ENCODE measurements around the gene GPR78.

Gene GPR78

GRCh38 chr4:8559011-8559410 lies 21.2 kb upstream of the GPR78 start:
- Histone ChIP-seq H3K4ac (ENCODE audit: low read depth in 1 of 2, low read length in 2 of 2) (no peak overlapping the region), H3K23ac (ENCODE audit: low read length in 2 of 2) (no peak overlapping the region), H3K36me3 (ENCODE audit: control insufficient read depth in 1 of 2, insufficient read depth in 2 of 2, low read depth in 1 of 2, low read length in 2 of 2) (no peaks in the 10 kb centered on the region), H3K79me1 (replicated peaks; ENCODE audit: low read length, poor library complexity, severe bottlenecking) (no peaks in the 10 kb centered on the region), H3K9ac (ENCODE audit: low read length) (no peak overlapping the region), H3K4me2 (ENCODE audit: low read length, poor library complexity, severe bottlenecking) (no peak overlapping the region), H3K14ac (ENCODE audit: low read length in 2 of 2) (no peak overlapping the region), H2BK15ac (ENCODE audit: low read depth, poor library complexity, severe bottlenecking) (no peak overlapping the region), H4K8ac (ENCODE audit: low read length) (no peak overlapping the region), H3K4me3 (ENCODE audit: insufficient read depth in 1 of 2, low read depth in 1 of 2, low read length in 2 of 2) (no peak overlapping the region), H3K9me3 (ENCODE audit: control insufficient read depth, low read length) (no peaks in the 10 kb centered on the region), H4K91ac (ENCODE audit: low read length) (no peak overlapping the region), H3K27ac (ENCODE audit: low read length, poor library complexity, severe bottlenecking) (no peak overlapping the region), H3K4me1 (ENCODE audit: control insufficient read depth, insufficient read depth, low read depth, low read length) (peaks cover 17% of the 10 kb centered on the region), H2AK5ac (ENCODE audit: low read length, severe bottlenecking) (no peak overlapping the region), H2BK12ac (ENCODE audit: low read length in 2 of 2) (no peak overlapping the region), H2AFZ (ENCODE audit: low read depth, low read length) (no peak overlapping the region), H3K27me3 (ENCODE audit: control insufficient read depth in 1 of 2, insufficient read depth in 1 of 2, low read length in 2 of 2) (peaks cover 3 to 11% of the 10 kb centered on the region in 2 experiments), H2BK120ac (ENCODE audit: low read depth, low read length) (no peak overlapping the region), H3K18ac (ENCODE audit: low read depth in 1 of 2, low read length in 2 of 2) (no peak overlapping the region), H2BK5ac (ENCODE audit: low read depth, low read length, poor library complexity, severe bottlenecking) (no peak overlapping the region)
- 88% methylated on average over 11 of the region's 11 CpGs for WGBS
- DNase-seq: no peak

- Histone ChIP-seq H3K9ac (ENCODE audit: low read length) (no peak overlapping the region), H3K9me3 (ENCODE audit: control insufficient read depth, low read length) (no peaks in the 10 kb centered on the region), H3K27ac (ENCODE audit: low read length, poor library complexity, severe bottlenecking) (no peak overlapping the region), H2AFZ (ENCODE audit: low read depth, low read length) (no peak overlapping the region), H2BK5ac (ENCODE audit: low read depth, low read length, poor library complexity, severe bottlenecking) (no peak overlapping the region), H3K14ac (ENCODE audit: low read length in 2 of 2) (no peak overlapping the region), H3K4me2 (ENCODE audit: low read length, poor library complexity, severe bottlenecking) (no peak overlapping the region), H3K4ac (ENCODE audit: low read depth in 1 of 2, low read length in 2 of 2) (no peak overlapping the region), H2BK12ac (ENCODE audit: low read length in 2 of 2) (no peak overlapping the region), H2BK15ac (ENCODE audit: low read depth, poor library complexity, severe bottlenecking) (no peak overlapping the region), H3K79me1 (replicated peaks; ENCODE audit: low read length, poor library complexity, severe bottlenecking) (no peaks in the 10 kb centered on the region), H3K4me1 (ENCODE audit: control insufficient read depth, insufficient read depth, low read depth, low read length) (peaks cover 17% of the 10 kb centered on the region), H2AK5ac (ENCODE audit: low read length, severe bottlenecking) (no peak overlapping the region), H3K36me3 (ENCODE audit: control insufficient read depth in 1 of 2, insufficient read depth in 2 of 2, low read depth in 1 of 2, low read length in 2 of 2) (no peaks in the 10 kb centered on the region), H3K27me3 (ENCODE audit: control insufficient read depth in 1 of 2, insufficient read depth in 1 of 2, low read length in 2 of 2) (peaks cover 0 to 11% of the 10 kb centered on the region in 2 experiments), H3K23ac (ENCODE audit: low read length in 2 of 2) (no peak overlapping the region), H3K18ac (ENCODE audit: low read depth in 1 of 2, low read length in 2 of 2) (no peak overlapping the region), H4K8ac (ENCODE audit: low read length) (no peak overlapping the region), H4K91ac (ENCODE audit: low read length) (no peak overlapping the region), H3K4me3 (ENCODE audit: insufficient read depth in 1 of 2, low read depth in 1 of 2, low read length in 2 of 2) (no peak overlapping the region), H2BK120ac (ENCODE audit: low read depth, low read length) (no peak overlapping the region)
- 80% methylated on average over 12 of the region's 12 CpGs for WGBS
- no peak for DNase-seq
These were observed 20.5 kb upstream of the GPR78 start for GRCh38 chr4:8559524-8560264.

GRCh38 chr4:8560265-8561047 lies 19.7 kb upstream of the GPR78 start:
- Histone ChIP-seq H3K36me3 (ENCODE audit: control insufficient read depth in 1 of 2, insufficient read depth in 2 of 2, low read depth in 1 of 2, low read length in 2 of 2) (no peaks in the 10 kb centered on the region), H3K4me3 (ENCODE audit: insufficient read depth in 1 of 2, low read depth in 1 of 2, low read length in 2 of 2) (no peak overlapping the region), H3K4me2 (ENCODE audit: low read length, poor library complexity, severe bottlenecking) (no peak overlapping the region), H3K4ac (ENCODE audit: low read depth in 1 of 2, low read length in 2 of 2) (no peak overlapping the region), H2BK5ac (ENCODE audit: low read depth, low read length, poor library complexity, severe bottlenecking) (no peak overlapping the region), H3K23ac (ENCODE audit: low read length in 2 of 2) (no peak overlapping the region), H2AK5ac (ENCODE audit: low read length, severe bottlenecking) (no peak overlapping the region), H3K79me1 (replicated peaks; ENCODE audit: low read length, poor library complexity, severe bottlenecking) (no peaks in the 10 kb centered on the region), H4K8ac (ENCODE audit: low read length) (no peak overlapping the region), H3K9me3 (ENCODE audit: control insufficient read depth, low read length) (no peaks in the 10 kb centered on the region), H3K9ac (ENCODE audit: low read length) (no peak overlapping the region), H4K91ac (ENCODE audit: low read length) (no peak overlapping the region), H2BK15ac (ENCODE audit: low read depth, poor library complexity, severe bottlenecking) (no peak overlapping the region), H3K27ac (ENCODE audit: low read length, poor library complexity, severe bottlenecking) (no peak overlapping the region), H2BK120ac (ENCODE audit: low read depth, low read length) (no peak overlapping the region), H3K18ac (ENCODE audit: low read depth in 1 of 2, low read length in 2 of 2) (no peak overlapping the region), H3K14ac (ENCODE audit: low read length in 2 of 2) (no peak overlapping the region), H3K27me3 (ENCODE audit: control insufficient read depth in 1 of 2, insufficient read depth in 1 of 2, low read length in 2 of 2) (peaks cover 0 to 11% of the 10 kb centered on the region in 2 experiments), H3K4me1 (ENCODE audit: control insufficient read depth, insufficient read depth, low read depth, low read length) (peaks cover 17% of the 10 kb centered on the region), H2AFZ (ENCODE audit: low read depth, low read length) (no peak overlapping the region), H2BK12ac (ENCODE audit: low read length in 2 of 2) (no peak overlapping the region)
- no peak for DNase-seq
- 63% methylated on average over 15 of the region's 16 CpGs for WGBS

GRCh38 chr4:8564595-8564994 lies 15.6 kb upstream of the GPR78 start:
- Histone ChIP-seq H3K14ac (ENCODE audit: low read length in 2 of 2) (no peak overlapping the region), H2BK5ac (ENCODE audit: low read depth, low read length, poor library complexity, severe bottlenecking) (no peak overlapping the region), H3K4me2 (ENCODE audit: low read length, poor library complexity, severe bottlenecking) (no peak overlapping the region), H3K9ac (ENCODE audit: low read length) (no peak overlapping the region), H2AK5ac (ENCODE audit: low read length, severe bottlenecking) (no peak overlapping the region), H3K36me3 (ENCODE audit: control insufficient read depth in 1 of 2, insufficient read depth in 2 of 2, low read depth in 1 of 2, low read length in 2 of 2) (no peaks in the 10 kb centered on the region), H3K23ac (ENCODE audit: low read length in 2 of 2) (no peak overlapping the region), H3K4me3 (ENCODE audit: insufficient read depth in 1 of 2, low read depth in 1 of 2, low read length in 2 of 2) (no peak overlapping the region), H4K8ac (ENCODE audit: low read length) (no peak overlapping the region), H2AFZ (ENCODE audit: low read depth, low read length) (no peak overlapping the region), H3K4me1 (ENCODE audit: control insufficient read depth, insufficient read depth, low read depth, low read length) (peaks cover 5% of the 10 kb centered on the region), H2BK15ac (ENCODE audit: low read depth, poor library complexity, severe bottlenecking) (no peak overlapping the region), H3K79me1 (replicated peaks; ENCODE audit: low read length, poor library complexity, severe bottlenecking) (no peaks in the 10 kb centered on the region), H3K9me3 (ENCODE audit: control insufficient read depth, low read length) (no peaks in the 10 kb centered on the region), H3K18ac (ENCODE audit: low read depth in 1 of 2, low read length in 2 of 2) (no peak overlapping the region), H4K91ac (ENCODE audit: low read length) (no peak overlapping the region), H3K27me3 (ENCODE audit: control insufficient read depth in 1 of 2, insufficient read depth in 1 of 2, low read length in 2 of 2) (peaks cover 4 to 14% of the 10 kb centered on the region in 2 experiments), H2BK120ac (ENCODE audit: low read depth, low read length) (no peak overlapping the region), H3K4ac (ENCODE audit: low read depth in 1 of 2, low read length in 2 of 2) (no peak overlapping the region), H3K27ac (ENCODE audit: low read length, poor library complexity, severe bottlenecking) (no peak overlapping the region), H2BK12ac (ENCODE audit: low read length in 2 of 2) (no peak overlapping the region)
- WGBS: no CpG with 5 or more reads among the region's 1 CpG
- DNase-seq: no peak
